Stimulated activated naive CD8-positive, alpha-beta T cell treated with anti-CD3 and anti-CD28 coated beads, Interleukin-15, Interleukin-2, amounts not matched to agents 100 ng/mL and 50 ng/mL, for 24 hours (primary cell): ENCODE measurements around the gene FNDC3A.
"Not testable (repeated sequence)": the region's sequence is repeated elsewhere in the genome, so short reads cannot be mapped to it uniquely, and the experiment has no call there.

Experiments used
- H3K27ac Mint-ChIP-seq: one replicate; pipeline ENCODE4 v1.8.0; 2021; ENCODE audit warnings: mild to moderate bottlenecking, mixed read lengths
- H3K27me3 Mint-ChIP-seq: one replicate; pipeline ENCODE4 v1.8.0; 2021; ENCODE audit warnings: mixed read lengths
- H3K36me3 Mint-ChIP-seq: one replicate; pipeline ENCODE4 v1.8.0; 2021; ENCODE audit warnings: low read depth, mixed read lengths
- H3K4me1 Mint-ChIP-seq: one replicate; pipeline ENCODE4 v1.8.0; 2021; ENCODE audit warnings: low read depth, mixed read lengths
- H3K4me3 Mint-ChIP-seq: one replicate; pipeline ENCODE4 v1.8.0; 2021; ENCODE audit warnings: mild to moderate bottlenecking, mixed read lengths
- H3K9me3 Mint-ChIP-seq: one replicate; pipeline ENCODE4 v1.8.0; 2021; ENCODE audit warnings: mixed read lengths

Gene FNDC3A

DNA sequence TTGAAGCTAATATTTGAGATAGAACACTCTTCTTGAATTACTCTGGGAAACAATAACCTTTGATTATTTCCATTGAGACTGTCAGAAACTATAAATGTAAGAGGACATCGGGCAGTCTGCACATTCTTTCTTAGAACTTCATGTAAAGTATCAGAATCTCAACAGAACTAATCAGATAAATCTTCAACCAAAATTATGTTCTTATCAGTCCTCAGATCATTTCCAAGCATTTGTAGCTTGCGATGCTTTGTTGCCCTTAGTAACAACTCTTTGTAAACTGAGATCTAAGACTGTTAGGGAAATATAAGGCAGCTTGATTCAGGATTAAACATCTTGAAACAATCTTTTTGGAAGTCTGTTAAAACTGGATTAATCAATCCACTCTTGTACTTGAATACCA, 70.3 kb downstream of the FNDC3A start:
- Mint-ChIP-seq H3K4me3 (no peak overlapping the region), H3K27ac (no peak overlapping the region), H3K9me3 (peaks cover 14% of the 10 kb centered on the region), H3K4me1 (peaks cover 20% of the 10 kb centered on the region), H3K27me3 (no peaks in the 10 kb centered on the region), H3K36me3 (peaks cover 62% of the 10 kb centered on the region)

DNA sequence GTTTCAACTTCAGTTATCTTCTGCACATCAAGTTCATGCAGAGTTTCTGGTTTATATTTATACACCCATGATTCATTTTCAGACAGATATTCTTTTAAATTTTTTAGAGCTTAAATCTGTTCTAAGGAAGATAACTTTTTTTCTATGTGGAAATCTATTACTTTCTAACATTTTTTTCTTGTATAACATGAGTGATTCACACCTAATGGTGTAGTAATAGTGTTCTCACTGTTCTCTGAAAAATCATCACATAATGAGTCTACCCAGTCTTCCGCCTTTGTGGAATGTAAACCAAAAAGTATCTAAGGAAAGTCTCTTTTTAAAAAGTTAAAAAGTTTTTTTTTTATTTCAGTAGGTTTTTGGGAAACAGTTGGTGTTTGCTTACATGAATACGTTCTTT, 70.8 kb downstream of the FNDC3A start:
- H3K36me3 Mint-ChIP-seq: peaks cover 67% of the 10 kb centered on the region
- no peak overlapping the region for H3K27ac Mint-ChIP-seq
- no peaks in the 10 kb centered on the region for H3K27me3 Mint-ChIP-seq
- H3K9me3 Mint-ChIP-seq: peaks cover 14% of the 10 kb centered on the region
- H3K4me1 Mint-ChIP-seq: peaks cover 23% of the 10 kb centered on the region
- H3K4me3 Mint-ChIP-seq: no peak overlapping the region

DNA sequence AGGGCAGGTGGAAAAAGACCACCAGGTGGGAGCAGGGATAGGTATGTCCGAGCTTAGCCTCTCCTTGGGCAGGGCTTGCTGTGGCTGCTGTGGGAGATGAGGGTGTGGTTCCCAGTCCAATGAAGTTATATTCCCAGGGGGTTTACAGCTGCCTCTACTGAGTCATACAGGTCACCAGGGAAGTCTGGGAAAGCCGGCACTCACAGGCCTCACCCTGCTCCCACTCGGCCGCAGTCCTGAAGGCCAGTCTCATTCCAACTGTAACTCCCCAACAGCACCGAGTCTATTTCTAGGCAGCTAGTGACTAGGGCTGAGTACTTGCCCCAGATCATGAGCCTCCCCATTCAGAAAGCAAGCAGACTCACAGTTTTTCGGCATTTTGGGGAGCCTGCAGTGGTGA, 77.1 kb downstream of the FNDC3A start:
- no peak overlapping the region for H3K4me3 Mint-ChIP-seq
- H3K4me1 Mint-ChIP-seq: peaks cover 13% of the 10 kb centered on the region
- no peaks in the 10 kb centered on the region for H3K27me3 Mint-ChIP-seq
- H3K27ac Mint-ChIP-seq: no peak overlapping the region
- peaks cover 56% of the 10 kb centered on the region for H3K36me3 Mint-ChIP-seq
- peaks cover 10% of the 10 kb centered on the region for H3K9me3 Mint-ChIP-seq

DNA sequence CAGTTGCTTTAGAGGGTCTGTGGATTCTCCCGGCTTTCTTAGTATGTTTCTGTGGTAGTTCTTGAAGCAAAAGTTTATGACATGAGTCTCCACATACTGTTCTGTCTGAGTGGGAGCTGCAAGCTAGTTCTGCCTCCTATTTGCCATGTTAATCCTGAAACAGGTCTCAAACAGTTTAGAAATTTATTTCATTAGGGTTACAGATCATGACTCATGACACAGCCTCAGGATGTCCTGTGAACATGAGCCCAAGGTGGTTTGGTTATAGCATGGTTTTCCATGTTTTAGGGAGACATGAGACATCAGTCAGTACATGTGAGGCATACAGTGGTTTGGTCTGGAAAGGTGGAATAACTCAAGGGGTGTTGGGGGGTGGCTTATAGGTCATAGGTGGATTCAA, 77.5 kb downstream of the FNDC3A start:
- peaks cover 58% of the 10 kb centered on the region for H3K36me3 Mint-ChIP-seq

DNA sequence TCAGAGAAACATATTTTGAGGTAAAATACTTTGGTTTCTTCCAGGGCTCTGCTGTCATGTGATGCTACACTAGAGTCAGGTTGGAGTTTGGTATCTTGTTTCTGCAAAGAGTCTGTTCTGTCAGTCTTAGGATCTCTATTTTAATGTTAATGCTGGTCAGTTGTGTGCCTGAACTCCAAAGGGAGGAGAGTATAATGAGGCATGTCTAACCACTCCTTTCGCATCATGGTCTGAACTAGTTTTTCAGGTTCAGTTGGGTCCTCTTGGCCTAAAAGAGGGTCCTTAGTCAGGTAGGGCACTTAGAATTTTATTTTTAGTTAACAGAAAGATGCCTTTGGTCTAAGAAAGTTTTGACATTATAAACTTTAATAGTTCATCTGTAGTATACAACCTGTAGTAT, 78.2 kb downstream of the FNDC3A start:
- Mint-ChIP-seq H3K27ac (no peak overlapping the region), H3K4me1 (peaks cover 7% of the 10 kb centered on the region), H3K9me3 (peaks cover 12% of the 10 kb centered on the region), H3K27me3 (no peaks in the 10 kb centered on the region), H3K4me3 (no peak overlapping the region), H3K36me3 (peaks cover 60% of the 10 kb centered on the region)

More for the DNA sequence above, 77.5 kb downstream of the FNDC3A start:
- no peaks in the 10 kb centered on the region for H3K27me3 Mint-ChIP-seq
- H3K4me3 Mint-ChIP-seq: no peak overlapping the region
- H3K9me3 Mint-ChIP-seq: peaks cover 10% of the 10 kb centered on the region
- H3K4me1 Mint-ChIP-seq: peaks cover 13% of the 10 kb centered on the region
- no peak overlapping the region for H3K27ac Mint-ChIP-seq

DNA sequence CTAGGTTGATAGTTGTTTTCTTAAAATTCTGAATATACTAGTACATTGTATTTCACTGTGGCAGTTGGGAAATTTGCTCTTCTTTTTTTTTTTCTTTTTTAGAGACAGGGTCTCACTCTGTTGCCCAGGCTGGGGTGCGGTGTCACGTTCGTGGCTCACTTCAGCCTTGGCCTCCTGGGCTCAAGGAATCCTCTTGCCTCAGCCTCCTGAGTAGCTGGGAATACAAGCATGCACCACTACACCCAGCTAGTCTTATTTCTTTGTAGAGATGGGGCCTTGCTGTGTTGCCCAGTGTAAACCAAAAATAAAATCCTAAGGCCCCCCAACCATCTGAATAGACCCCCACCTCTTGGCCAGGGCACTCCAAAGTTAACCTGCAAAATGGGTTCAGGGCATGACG, 79.3 kb downstream of the FNDC3A start:
- Mint-ChIP-seq H3K4me3 (no peak overlapping the region), H3K27me3 (no peaks in the 10 kb centered on the region), H3K9me3 (peaks cover 14% of the 10 kb centered on the region), H3K27ac (no peak overlapping the region), H3K36me3 (peaks cover 55% of the 10 kb centered on the region), H3K4me1 (peaks cover 7% of the 10 kb centered on the region)

DNA sequence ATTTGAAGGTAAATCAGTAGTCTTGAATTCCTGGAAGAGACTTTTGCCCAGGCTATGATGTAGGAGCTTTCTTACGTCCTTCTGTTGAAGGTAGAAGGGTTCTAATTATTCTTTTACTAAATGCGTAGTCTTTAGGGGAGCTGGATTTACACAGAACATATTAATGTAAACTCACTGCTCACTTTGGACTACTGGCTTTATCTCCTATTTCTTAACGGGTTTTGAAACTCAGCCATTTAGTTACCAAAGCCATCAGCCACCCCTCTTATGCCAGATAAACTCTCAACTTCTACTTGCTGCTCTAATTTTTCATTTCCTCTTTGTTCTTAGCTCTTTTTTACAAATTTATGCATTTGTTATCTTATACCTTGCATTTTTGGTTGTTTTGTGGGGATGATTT, 81.5 kb downstream of the FNDC3A start:
- Mint-ChIP-seq H3K9me3 (peaks cover 4% of the 10 kb centered on the region), H3K27ac (no peak overlapping the region), H3K4me1 (peaks cover 10% of the 10 kb centered on the region), H3K27me3 (no peaks in the 10 kb centered on the region), H3K36me3 (peaks cover 39% of the 10 kb centered on the region), H3K4me3 (no peak overlapping the region)

DNA sequence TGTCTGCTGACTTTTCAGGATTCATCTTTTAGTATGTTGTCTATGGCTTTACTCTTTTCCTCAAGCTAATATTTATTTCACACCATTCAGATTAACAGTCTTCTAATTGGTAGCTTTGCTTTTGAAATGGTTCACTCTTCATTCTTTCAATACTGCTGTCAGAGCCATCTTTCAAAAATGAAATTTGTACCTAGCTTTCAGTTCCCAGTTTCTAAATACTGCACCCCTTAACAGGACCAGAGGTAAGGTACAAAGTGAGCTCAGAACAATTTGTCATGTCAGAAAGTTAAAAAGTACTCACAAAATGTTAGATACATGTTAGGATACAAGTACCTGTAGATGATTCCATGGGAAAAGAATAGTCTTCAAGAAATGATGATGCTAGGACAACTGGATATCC, 83.0 kb downstream of the FNDC3A start:
- Mint-ChIP-seq H3K9me3 (peaks cover 4% of the 10 kb centered on the region), H3K4me1 (peaks cover 15% of the 10 kb centered on the region), H3K36me3 (peaks cover 38% of the 10 kb centered on the region), H3K27me3 (no peaks in the 10 kb centered on the region), H3K4me3 (no peak overlapping the region), H3K27ac (no peak overlapping the region)

DNA sequence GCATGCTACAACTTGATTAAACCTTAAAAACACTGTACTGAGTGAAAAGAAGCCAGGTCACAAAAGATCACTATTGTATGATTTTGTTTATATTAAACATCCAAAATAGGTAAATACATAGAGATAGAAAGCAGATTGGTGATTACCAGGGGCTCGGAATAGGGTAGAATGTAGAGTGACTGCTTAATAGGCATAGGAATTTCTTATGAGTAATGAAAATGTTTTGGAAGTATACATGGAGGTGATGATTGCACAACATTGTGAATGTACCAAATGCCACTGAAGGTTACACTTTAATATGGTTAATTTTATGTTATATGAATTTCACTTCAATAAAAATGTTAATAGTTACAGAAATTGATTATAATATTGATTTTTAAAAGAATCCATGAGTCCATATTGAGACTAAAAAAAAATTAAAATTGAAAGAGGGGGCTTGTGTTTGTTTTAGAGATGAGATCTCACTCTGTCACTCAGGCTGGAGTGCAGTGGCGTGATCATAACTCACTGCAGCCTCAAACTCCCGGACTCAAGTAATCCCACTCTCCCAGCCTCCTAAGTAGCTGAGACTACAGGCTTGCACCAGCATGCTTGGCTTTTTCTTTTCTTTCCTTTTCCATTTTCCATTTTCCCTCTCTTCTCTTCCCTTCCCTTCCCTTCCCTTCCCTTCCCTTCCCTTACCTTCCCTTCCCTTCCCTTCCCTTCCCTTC, 85.1 kb downstream of the FNDC3A start:
- Mint-ChIP-seq H3K36me3 (peaks cover 31% of the 10 kb centered on the region), H3K4me3 (no peak overlapping the region), H3K27me3 (no peaks in the 10 kb centered on the region), H3K27ac (no peak overlapping the region), H3K9me3 (peaks cover 4% of the 10 kb centered on the region), H3K4me1 (peaks cover 15% of the 10 kb centered on the region)

DNA sequence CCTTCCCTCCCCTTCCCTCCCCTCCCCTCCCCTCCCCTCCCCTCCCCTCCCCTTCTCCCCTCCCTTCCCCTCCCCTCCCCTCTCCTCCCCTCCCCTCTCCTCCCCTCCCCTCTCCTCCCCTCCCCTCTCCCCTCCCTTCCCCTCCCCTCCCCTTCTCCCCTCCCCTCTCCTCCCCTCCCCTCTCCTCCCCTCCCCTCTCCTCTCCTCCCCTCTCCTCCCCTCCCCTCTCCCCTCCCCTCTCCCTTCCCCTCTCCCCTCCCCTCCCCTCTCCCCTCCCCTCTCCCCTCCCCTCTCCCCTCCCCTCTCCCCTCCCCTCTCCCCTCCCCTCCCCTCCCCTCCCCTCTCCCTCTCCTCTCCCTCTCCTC, 85.7 kb downstream of the FNDC3A start:
- not testable (repeated sequence) for H3K27ac Mint-ChIP-seq, H3K4me3 Mint-ChIP-seq, H3K27me3 Mint-ChIP-seq, H3K9me3 Mint-ChIP-seq
- Mint-ChIP-seq H3K36me3 (peaks cover 27% of the 10 kb centered on the region), H3K4me1 (peaks cover 15% of the 10 kb centered on the region)

DNA sequence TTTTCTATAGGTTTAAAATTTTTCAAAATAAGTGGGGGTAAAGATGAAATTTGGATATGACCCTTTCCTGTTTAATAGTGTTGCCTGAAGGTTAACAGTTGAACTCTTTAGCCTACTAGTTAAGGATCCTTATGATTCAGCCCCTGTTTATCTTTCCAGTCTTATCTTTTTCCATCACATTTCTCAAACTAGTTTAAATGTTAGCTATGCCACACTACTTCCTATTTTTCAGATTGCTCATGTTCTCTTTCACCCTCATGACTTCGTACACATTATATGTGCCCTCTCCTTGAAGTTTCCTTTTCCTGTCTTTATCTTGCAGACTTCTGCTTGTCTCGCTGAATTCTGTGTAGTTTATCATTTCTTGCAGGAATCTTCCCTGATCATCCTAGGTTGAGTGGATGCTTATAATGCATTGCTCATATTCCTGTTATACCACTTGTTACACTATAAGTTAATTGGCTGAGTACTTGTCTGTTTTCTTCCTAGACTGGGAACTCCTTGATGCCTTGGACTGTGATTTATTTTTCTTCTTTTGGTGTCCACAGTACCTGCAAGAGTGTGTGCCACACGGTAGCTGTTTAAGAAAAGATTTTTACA, 86.7 kb downstream of the FNDC3A start:
- Mint-ChIP-seq H3K27ac (no peak overlapping the region), H3K27me3 (no peaks in the 10 kb centered on the region), H3K9me3 (peaks cover 4% of the 10 kb centered on the region), H3K4me1 (peaks cover 12% of the 10 kb centered on the region), H3K36me3 (peaks cover 30% of the 10 kb centered on the region), H3K4me3 (no peak overlapping the region)

DNA sequence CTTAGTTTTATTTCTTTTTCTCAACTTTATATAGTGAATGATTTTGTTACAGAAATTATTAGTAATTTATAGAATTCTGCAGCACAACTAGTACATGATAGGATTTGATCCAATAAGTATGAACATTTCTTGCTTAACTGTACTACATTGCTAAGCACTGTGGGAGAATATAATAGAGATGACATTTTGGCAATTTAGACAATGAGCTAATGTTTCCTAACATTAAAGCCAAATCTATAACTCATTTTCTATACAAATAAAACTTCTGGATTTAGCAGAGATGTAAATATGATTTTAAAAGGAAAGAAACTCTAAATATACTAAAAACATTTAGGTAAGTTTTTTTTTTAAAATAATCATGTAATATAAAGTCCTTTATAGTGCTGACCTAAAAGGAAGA, 87.3 kb downstream of the FNDC3A start:
- Mint-ChIP-seq H3K9me3 (peaks cover 4% of the 10 kb centered on the region), H3K27me3 (no peaks in the 10 kb centered on the region), H3K4me3 (no peak overlapping the region), H3K27ac (no peak overlapping the region), H3K36me3 (peaks cover 30% of the 10 kb centered on the region), H3K4me1 (peaks cover 11% of the 10 kb centered on the region)

DNA sequence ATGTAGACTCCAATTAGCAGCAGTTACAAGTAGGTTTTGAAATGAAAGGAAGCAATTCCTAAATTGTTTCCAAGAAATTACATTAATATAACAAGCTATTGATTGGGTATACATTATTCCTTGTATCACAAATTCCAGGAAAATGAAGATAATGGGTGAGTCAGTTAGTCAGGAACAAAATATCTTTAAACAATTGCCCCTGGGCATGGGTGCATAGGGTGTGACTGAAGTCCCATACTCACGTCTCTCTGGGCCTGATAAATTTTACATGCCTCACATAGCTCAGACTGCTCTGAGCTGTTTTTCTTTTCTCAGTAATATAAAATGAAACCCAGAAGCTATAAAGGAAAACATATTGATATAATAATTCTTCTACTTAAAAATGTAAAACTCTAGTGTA, 87.8 kb downstream of the FNDC3A start:
- Mint-ChIP-seq H3K4me1 (peaks cover 11% of the 10 kb centered on the region), H3K27me3 (no peaks in the 10 kb centered on the region), H3K9me3 (peaks cover 4% of the 10 kb centered on the region), H3K4me3 (no peak overlapping the region), H3K27ac (no peak overlapping the region), H3K36me3 (peaks cover 28% of the 10 kb centered on the region)

DNA sequence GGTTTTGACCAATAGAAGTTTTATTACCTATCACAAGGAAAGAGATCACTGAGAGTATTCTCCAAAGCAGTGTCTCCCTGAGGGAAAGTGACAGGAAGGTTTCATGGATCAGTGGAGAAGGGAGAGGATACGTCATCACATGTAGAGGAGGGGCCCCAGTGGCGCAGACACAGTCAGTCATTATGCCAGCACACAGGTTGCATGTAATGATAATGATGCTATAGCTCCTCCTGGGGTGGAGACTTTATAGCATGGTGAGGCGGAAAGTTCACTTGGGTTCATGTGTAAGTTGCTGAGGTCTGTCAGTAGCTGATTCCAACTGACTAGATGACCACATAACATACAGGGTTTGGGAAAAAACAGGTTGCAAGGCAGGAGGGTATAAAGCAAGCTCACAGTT, 88.8 kb downstream of the FNDC3A start:
- Mint-ChIP-seq H3K27ac (no peak overlapping the region), H3K9me3 (no peaks in the 10 kb centered on the region), H3K36me3 (peaks cover 23% of the 10 kb centered on the region)

DNA sequence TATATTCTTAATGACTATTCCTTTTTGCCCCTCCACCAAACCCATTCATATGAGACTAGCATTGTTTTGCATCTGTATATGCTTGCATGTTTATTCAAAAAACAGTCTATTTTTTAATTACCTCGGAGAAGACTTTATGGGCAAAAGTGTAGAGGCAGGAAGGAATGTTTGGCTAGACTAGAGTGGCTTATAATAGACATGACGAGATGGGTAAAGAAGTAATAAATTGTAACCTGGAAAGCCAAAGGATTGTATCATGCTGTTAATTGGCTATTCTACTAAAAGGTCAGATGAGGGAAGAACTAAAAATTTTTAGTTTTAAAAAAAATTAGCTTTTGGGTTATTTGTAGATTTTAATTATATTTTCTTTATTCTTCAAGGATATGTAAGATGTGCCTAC, 91.1 kb downstream of the FNDC3A start:
- Mint-ChIP-seq H3K4me1 (peaks cover 14% of the 10 kb centered on the region), H3K36me3 (peaks cover 32% of the 10 kb centered on the region), H3K9me3 (no peaks in the 10 kb centered on the region), H3K27me3 (no peaks in the 10 kb centered on the region), H3K4me3 (no peak overlapping the region), H3K27ac (no peak overlapping the region)

More for the DNA sequence above, 88.8 kb downstream of the FNDC3A start:
- H3K27me3 Mint-ChIP-seq: no peaks in the 10 kb centered on the region
- no peak overlapping the region for H3K4me3 Mint-ChIP-seq
- peaks cover 11% of the 10 kb centered on the region for H3K4me1 Mint-ChIP-seq

DNA sequence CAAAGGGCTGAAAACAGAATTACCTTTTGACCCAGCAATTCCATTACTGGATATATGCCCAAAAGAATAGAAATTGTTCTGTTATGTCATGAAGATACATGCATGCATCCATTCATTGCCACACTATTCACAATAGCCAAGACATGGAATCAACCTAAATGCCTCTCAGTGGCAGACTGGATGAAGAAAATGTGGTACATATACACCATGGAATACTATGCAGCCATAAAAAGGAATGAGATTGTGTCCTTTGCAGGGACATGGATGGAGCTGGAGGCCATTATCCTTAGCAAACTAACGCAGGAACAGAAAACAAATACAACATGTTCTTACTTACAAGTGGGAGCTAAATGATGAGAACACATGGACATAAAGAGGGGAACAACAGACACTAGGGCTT, 92.8 kb downstream of the FNDC3A start:
- H3K4me3 Mint-ChIP-seq, H3K27ac Mint-ChIP-seq, H3K4me1 Mint-ChIP-seq, H3K27me3 Mint-ChIP-seq, H3K9me3 Mint-ChIP-seq: not testable (repeated sequence)
- peaks cover 40% of the 10 kb centered on the region for H3K36me3 Mint-ChIP-seq
